ENCODE measurements around the gene AZIN2.
"Not testable (repeated sequence)": the region's sequence is repeated elsewhere in the genome, so short reads cannot be mapped to it uniquely, and the experiment has no call there.

AZIN2 gene

GRCh38 chr1:33117440-33118085 is 36.6 kb downstream of the AZIN2 start:
- Histone ChIP-seq H3K36me3 (ENCODE audit: control insufficient read depth in 2 of 2, insufficient read depth in 2 of 2, low read length in 2 of 2) (no peaks in the 10 kb centered on the region), H3K27me3 (ENCODE audit: control insufficient read depth in 1 of 2, insufficient read depth in 2 of 2, low read length in 2 of 2) (no peaks in the 10 kb centered on the region), H3K4me1 (ENCODE audit: control insufficient read depth, insufficient read depth, low read length) (no peaks in the 10 kb centered on the region), H3K27ac (ENCODE audit: low read length) (no peak overlapping the region), H3K9me3 (ENCODE audit: control insufficient read depth in 2 of 2, low read length in 2 of 2) (no peaks in the 10 kb centered on the region), H3K4me3 (ENCODE audit: low read length in 2 of 2) (no peak overlapping the region), H3K9ac (ENCODE audit: low read length in 2 of 2) (no peak overlapping the region)

- H3K27ac ChIP-seq (ENCODE audit: low read length), result no peak overlapping the region
- H3K9me3 ChIP-seq (ENCODE audit: control insufficient read depth in 2 of 2, low read length in 2 of 2), result no peaks in the 10 kb centered on the region
- no peaks in the 10 kb centered on the region for H3K36me3 ChIP-seq (ENCODE audit: control insufficient read depth in 2 of 2, insufficient read depth in 2 of 2, low read length in 2 of 2)
- no peak overlapping the region for H3K4me3 ChIP-seq (ENCODE audit: low read length in 2 of 2)
- no peak overlapping the region for H3K9ac ChIP-seq (ENCODE audit: low read length in 2 of 2)
- H3K27me3 ChIP-seq (ENCODE audit: control insufficient read depth in 1 of 2, insufficient read depth in 2 of 2, low read length in 2 of 2), result no peaks in the 10 kb centered on the region
- H3K4me1 ChIP-seq (ENCODE audit: control insufficient read depth, insufficient read depth, low read length), result no peaks in the 10 kb centered on the region
Measured at GRCh38 chr1:33118274-33118673, 37.3 kb downstream of the AZIN2 start.

GRCh38 chr1:33119050-33119449 is 38.1 kb downstream of the AZIN2 start:
- Histone ChIP-seq H3K4me3 (ENCODE audit: low read length in 2 of 2) (no peak overlapping the region), H3K4me1 (ENCODE audit: control insufficient read depth, insufficient read depth, low read length) (no peaks in the 10 kb centered on the region), H3K9ac (ENCODE audit: low read length in 2 of 2) (no peak overlapping the region), H3K27me3 (ENCODE audit: control insufficient read depth in 1 of 2, insufficient read depth in 2 of 2, low read length in 2 of 2) (no peaks in the 10 kb centered on the region), H3K27ac (ENCODE audit: low read length) (no peak overlapping the region), H3K36me3 (ENCODE audit: control insufficient read depth in 2 of 2, insufficient read depth in 2 of 2, low read length in 2 of 2) (no peaks in the 10 kb centered on the region), H3K9me3 (ENCODE audit: control insufficient read depth in 2 of 2, low read length in 2 of 2) (no peaks in the 10 kb centered on the region)

GRCh38 chr1:33119532-33120217 is 38.7 kb downstream of the AZIN2 start:
- Histone ChIP-seq H3K27ac (ENCODE audit: low read length) (no peak overlapping the region), H3K9ac (ENCODE audit: low read length in 2 of 2) (no peak overlapping the region), H3K27me3 (ENCODE audit: control insufficient read depth in 1 of 2, insufficient read depth in 2 of 2, low read length in 2 of 2) (no peaks in the 10 kb centered on the region), H3K9me3 (ENCODE audit: control insufficient read depth in 2 of 2, low read length in 2 of 2) (no peaks in the 10 kb centered on the region), H3K36me3 (ENCODE audit: control insufficient read depth in 2 of 2, insufficient read depth in 2 of 2, low read length in 2 of 2) (no peaks in the 10 kb centered on the region), H3K4me1 (ENCODE audit: control insufficient read depth, insufficient read depth, low read length) (no peaks in the 10 kb centered on the region), H3K4me3 (ENCODE audit: low read length in 2 of 2) (no peak overlapping the region)

- Histone ChIP-seq H3K9me3 (ENCODE audit: control insufficient read depth in 2 of 2, low read length in 2 of 2) (no peaks in the 10 kb centered on the region), H3K4me3 (ENCODE audit: low read length in 2 of 2) (no peak overlapping the region), H3K27me3 (ENCODE audit: control insufficient read depth in 1 of 2, insufficient read depth in 2 of 2, low read length in 2 of 2) (no peaks in the 10 kb centered on the region), H3K4me1 (ENCODE audit: control insufficient read depth, insufficient read depth, low read length) (no peaks in the 10 kb centered on the region), H3K27ac (ENCODE audit: low read length) (no peak overlapping the region), H3K9ac (ENCODE audit: low read length in 2 of 2) (no peak overlapping the region), H3K36me3 (ENCODE audit: control insufficient read depth in 2 of 2, insufficient read depth in 2 of 2, low read length in 2 of 2) (no peaks in the 10 kb centered on the region)
Measured at GRCh38 chr1:33120436-33121231, 39.7 kb downstream of the AZIN2 start.

- H3K9me3 ChIP-seq (ENCODE audit: control insufficient read depth in 2 of 2, low read length in 2 of 2), result no peaks in the 10 kb centered on the region
- peaks cover 5% of the 10 kb centered on the region for H3K4me1 ChIP-seq (ENCODE audit: control insufficient read depth, insufficient read depth, low read length)
- H3K9ac ChIP-seq (ENCODE audit: low read length in 2 of 2), result no peak overlapping the region
- H3K27ac ChIP-seq (ENCODE audit: low read length), result no peak overlapping the region
- H3K36me3 ChIP-seq (ENCODE audit: control insufficient read depth in 2 of 2, insufficient read depth in 2 of 2, low read length in 2 of 2), result no peaks in the 10 kb centered on the region
- no peaks in the 10 kb centered on the region for H3K27me3 ChIP-seq (ENCODE audit: control insufficient read depth in 1 of 2, insufficient read depth in 2 of 2, low read length in 2 of 2)
- H3K4me3 ChIP-seq (ENCODE audit: low read length in 2 of 2), result no peak overlapping the region
Measured at GRCh38 chr1:33121728-33122127, 40.8 kb downstream of the AZIN2 start.

- H3K9me3 ChIP-seq (ENCODE audit: control insufficient read depth in 2 of 2, low read length in 2 of 2), result no peaks in the 10 kb centered on the region
- no peaks in the 10 kb centered on the region for H3K36me3 ChIP-seq (ENCODE audit: control insufficient read depth in 2 of 2, insufficient read depth in 2 of 2, low read length in 2 of 2)
- H3K27me3 ChIP-seq (ENCODE audit: control insufficient read depth in 1 of 2, insufficient read depth in 2 of 2, low read length in 2 of 2), result no peaks in the 10 kb centered on the region
- H3K9ac ChIP-seq (ENCODE audit: low read length in 2 of 2), result no peak overlapping the region
- no peak overlapping the region for H3K4me3 ChIP-seq (ENCODE audit: low read length in 2 of 2)
- peaks cover 6% of the 10 kb centered on the region for H3K4me1 ChIP-seq (ENCODE audit: control insufficient read depth, insufficient read depth, low read length)
- no peak overlapping the region for H3K27ac ChIP-seq (ENCODE audit: low read length)
Measured at GRCh38 chr1:33122483-33123178, 41.7 kb downstream of the AZIN2 start.

- Histone ChIP-seq H3K36me3 (ENCODE audit: control insufficient read depth in 2 of 2, insufficient read depth in 2 of 2, low read length in 2 of 2) (no peaks in the 10 kb centered on the region), H3K9me3 (ENCODE audit: control insufficient read depth in 2 of 2, low read length in 2 of 2) (no peaks in the 10 kb centered on the region), H3K27me3 (ENCODE audit: control insufficient read depth in 1 of 2, insufficient read depth in 2 of 2, low read length in 2 of 2) (no peaks in the 10 kb centered on the region), H3K4me1 (ENCODE audit: control insufficient read depth, insufficient read depth, low read length) (peaks cover 8% of the 10 kb centered on the region), H3K4me3 (ENCODE audit: low read length in 2 of 2) (no peak overlapping the region), H3K9ac (ENCODE audit: low read length in 2 of 2) (no peak overlapping the region), H3K27ac (ENCODE audit: low read length) (no peak overlapping the region)
Measured at GRCh38 chr1:33123266-33123665, 42.3 kb downstream of the AZIN2 start.

- not testable (repeated sequence) for H3K36me3 ChIP-seq (ENCODE audit: control insufficient read depth in 2 of 2, insufficient read depth in 2 of 2, low read length in 2 of 2); H3K9ac ChIP-seq (ENCODE audit: low read length in 2 of 2); H3K4me1 ChIP-seq (ENCODE audit: control insufficient read depth, insufficient read depth, low read length); H3K27me3 ChIP-seq (ENCODE audit: control insufficient read depth in 1 of 2, insufficient read depth in 2 of 2, low read length in 2 of 2); H3K27ac ChIP-seq (ENCODE audit: low read length); H3K9me3 ChIP-seq (ENCODE audit: control insufficient read depth in 2 of 2, low read length in 2 of 2); H3K4me3 ChIP-seq (ENCODE audit: low read length in 2 of 2)
Measured at GRCh38 chr1:33124647-33125046, 43.7 kb downstream of the AZIN2 start.

GRCh38 chr1:33126411-33127000 is 45.6 kb downstream of the AZIN2 start:
- peaks cover 8% of the 10 kb centered on the region for H3K4me1 ChIP-seq (ENCODE audit: control insufficient read depth, insufficient read depth, low read length)
- H3K4me3 ChIP-seq (ENCODE audit: low read length in 2 of 2), result peak overlapping the region; percentile 85 to 99
- H3K27ac ChIP-seq (ENCODE audit: low read length), result peak overlapping the region; percentile 88
- peak overlapping the region; percentile 79 to 98 for H3K9ac ChIP-seq (ENCODE audit: low read length in 2 of 2)
- no peaks in the 10 kb centered on the region for H3K36me3 ChIP-seq (ENCODE audit: control insufficient read depth in 2 of 2, insufficient read depth in 2 of 2, low read length in 2 of 2)
- no peaks in the 10 kb centered on the region for H3K27me3 ChIP-seq (ENCODE audit: control insufficient read depth in 1 of 2, insufficient read depth in 2 of 2, low read length in 2 of 2)
- H3K9me3 ChIP-seq (ENCODE audit: control insufficient read depth in 2 of 2, low read length in 2 of 2), result no peaks in the 10 kb centered on the region
